HCT116 (cell line): Measurements from ENCODE around the gene PDGFA. TPM values are rescaled to one million over a fixed set of nuclear protein-coding genes. Genes with fewer than 3 reads are reported as not detected.

Experiments used
- ATAC-seq: fragments of 200-7000 bp; cut with Tn5 transposase; 2 replicates; pipeline ENCODE4 v1.9.1; 2020; ENCODE audit warnings: mild to moderate bottlenecking, moderate library complexity
- BruUV-seq: library from RNA; stranded (reverse); fragments of 400-500 nt; replicated peaks from 2 replicates; lab custom pipeline; 2021; lab: Mats Ljungman, UMichigan
- CTCF ChIA-PET: fragments of 300-600 bp; sonication (Branson Sonifier 250); formaldehyde crosslinking; loops from one replicate; lab custom pipeline; 2021; ENCODE audit warnings: antibody characterized with exemption; lab: Charles Lee
- POLR2A ChIA-PET: fragments of 300-600, 350-600 bp; sonication (Branson Sonifier 250); formaldehyde crosslinking; loops from one replicate; lab custom pipeline; 2021; ENCODE audit warnings: antibody characterized with exemption; lab: Charles Lee
- RAD21 ChIA-PET, 2 experiments: fragments of 300-600 bp; sonication (Branson Sonifier 250); formaldehyde crosslinking; loops; one replicate each; lab custom pipeline; 2023; ENCODE audit warnings: low total read pairs in 2 of 2; ENCODE audit not compliant: uncharacterized antibody in 2 of 2, unreplicated experiment in 2 of 2, low non-redundant PET in 1 of 2; lab: Charles Lee
- DNase-seq: peaks from one replicate; pipeline ENCODE4 v3.0.0-alpha.2; 2010; ENCODE audit warnings: low read depth, low spot score
- H2AFZ ChIP-seq: fragments of 200-600 bp; shearing (Covaris generic), sonication (generic); 2 replicates; pipeline ENCODE4 v1.6.1; 2017; ENCODE audit warnings: low read depth, mixed run types, mixed read lengths, antibody characterized with exemption, low read length; ENCODE audit not compliant: poor library complexity, severe bottlenecking
- H3K27ac ChIP-seq: 2 replicates; pipeline ENCODE4 v1.5.1; 2012; ENCODE audit warnings: low read depth, low read length
- H3K27me3 ChIP-seq: fragments of 200-600 bp; sonication (generic); 2 replicates; pipeline ENCODE4 v1.6.1; 2016; ENCODE audit warnings: mixed run types, low read length, mixed read lengths; ENCODE audit not compliant: insufficient read depth
- H3K36me3 ChIP-seq, 2 experiments: fragments of 200-500 bp in 1 of 2; fragments of 200-600 bp in 1 of 2; sonication (Bioruptor generic) in 1 of 2; sonication (generic) in 1 of 2; 2 replicates each; pipeline versions ENCODE4 v1.5.1 to v1.6.1; 2014 to 2016; ENCODE audit warnings: low read length in 2 of 2, inconsistent platforms in 1 of 2, mixed read lengths in 1 of 2, mixed run types in 1 of 2; ENCODE audit not compliant: insufficient read depth in 2 of 2, control insufficient read depth in 1 of 2
- H3K4me1 ChIP-seq, 2 experiments: fragments of 200-600 bp in 1 of 2; sonication (generic) in 1 of 2; 2 replicates each; pipeline versions ENCODE4 v1.5.1 to v1.6.1; 2012 to 2017; ENCODE audit warnings: low read length in 2 of 2, inconsistent platforms in 1 of 2, mild to moderate bottlenecking in 1 of 2, mixed read lengths in 1 of 2, mixed run types in 1 of 2, moderate library complexity in 1 of 2; ENCODE audit not compliant: insufficient read depth in 2 of 2, control insufficient read depth in 1 of 2
- H3K4me2 ChIP-seq: fragments of 200-600 bp; sonication (generic); 2 replicates; pipeline ENCODE4 v1.6.1; 2017; ENCODE audit warnings: mixed run types, low read length, mixed read lengths
- H3K4me3 ChIP-seq, 2 experiments: fragments of 200-600 bp in 1 of 2; sonication (generic) in 1 of 2; replicated peaks in 1 of 2; 2 replicates each; pipeline ENCODE4 v1.5.1; 2011 to 2016; ENCODE audit warnings: low read length in 2 of 2, control low read depth in 1 of 2, low read depth in 1 of 2, mild to moderate bottlenecking in 1 of 2, mixed read lengths in 1 of 2, mixed run types in 1 of 2
- H3K79me2 ChIP-seq: fragments of 200-600 bp; sonication (generic); 2 replicates; pipeline ENCODE4 v1.6.1; 2017; ENCODE audit warnings: mild to moderate bottlenecking, mixed run types, low read length, moderate library complexity, mixed read lengths; ENCODE audit not compliant: insufficient read depth
- H3K9ac ChIP-seq: fragments of 200-600 bp; sonication (generic); 2 replicates; pipeline ENCODE4 v1.6.1; 2016; ENCODE audit warnings: low read length, mixed read lengths
- H3K9me2 ChIP-seq: fragments of 200-600 bp; sonication (generic), shearing (Covaris generic); 2 replicates; pipeline ENCODE4 v1.6.1; 2017; ENCODE audit warnings: mixed run types, mild to moderate bottlenecking, moderate library complexity; ENCODE audit not compliant: insufficient read depth
- H3K9me3 ChIP-seq, 2 experiments: fragments of 200-500 bp in 1 of 2; fragments of 200-600 bp in 1 of 2; sonication (Bioruptor generic) in 1 of 2; sonication (generic) in 1 of 2; 2 replicates each; pipeline ENCODE4 v1.6.1; 2014 to 2017; ENCODE audit warnings: low read length in 2 of 2, mixed read lengths in 2 of 2, inconsistent platforms in 1 of 2, low read depth in 1 of 2, mild to moderate bottlenecking in 1 of 2, mixed run types in 1 of 2, moderate library complexity in 1 of 2; ENCODE audit not compliant: control insufficient read depth in 1 of 2, insufficient read depth in 1 of 2
- H4K20me1 ChIP-seq: fragments of 200-600 bp; sonication (generic), shearing (Covaris generic); 2 replicates; pipeline ENCODE4 v1.6.1; 2017; ENCODE audit warnings: mixed run types, mild to moderate bottlenecking, moderate library complexity; ENCODE audit not compliant: insufficient read depth
- CBX3 ChIP-seq: IDR thresholded peaks from 2 replicates; pipeline ENCODE4 v1.6.1; 2012; ENCODE audit warnings: low read depth
- EGR1 ChIP-seq: IDR thresholded peaks from 2 replicates; pipeline ENCODE4 v1.6.1; 2012; ENCODE audit warnings: low read depth
- EZH2 ChIP-seq: fragments of 200-600 bp; sonication (generic); IDR thresholded peaks from 2 replicates; pipeline ENCODE4 v1.6.1; 2017; ENCODE audit warnings: antibody characterized with exemption, mixed run types
- FOSL1 ChIP-seq: IDR thresholded peaks from 2 replicates; pipeline ENCODE4 v1.6.1; 2012; ENCODE audit warnings: low read depth
- JUND ChIP-seq: IDR thresholded peaks from 2 replicates; pipeline ENCODE4 v1.6.1; 2012
- POLR2A ChIP-seq: IDR thresholded peaks from 2 replicates; pipeline ENCODE4 v1.7.0; 2011; ENCODE audit warnings: borderline replicate concordance; ENCODE audit not compliant: insufficient read depth, insufficient read length; ENCODE audit errors: extremely low read depth
- RAD21 ChIP-seq: IDR thresholded peaks from 2 replicates; pipeline ENCODE4 v1.6.1; 2012; ENCODE audit warnings: low read depth, mild to moderate bottlenecking
- SIN3A ChIP-seq: IDR thresholded peaks from 2 replicates; pipeline ENCODE4 v1.6.1; 2012; ENCODE audit warnings: low read depth
- SRF ChIP-seq: IDR thresholded peaks from 2 replicates; pipeline ENCODE4 v1.6.1; 2012; ENCODE audit warnings: low read depth
- TCF7L2 ChIP-seq: IDR thresholded peaks from 2 replicates; pipeline ENCODE4 v1.7.0; 2011; ENCODE audit warnings: borderline replicate concordance, inconsistent platforms; ENCODE audit not compliant: insufficient read depth, insufficient read length; ENCODE audit errors: extremely low read depth
- ZFX ChIP-seq: fragments of 450-650 bp; IDR thresholded peaks from 2 replicates; pipeline ENCODE4 v1.6.1; 2017
- ZNF274 ChIP-seq: fragments of 200-500 bp; sonication (Bioruptor generic); IDR thresholded peaks from 2 replicates; pipeline ENCODE4 v1.6.1; 2014; ENCODE audit warnings: mild to moderate bottlenecking, low read depth, low read length, inconsistent platforms
- intact Hi-C: fragments of 100-400 bp; cut with micrococcal nuclease; formaldehyde crosslinking; loops from 2 replicates; pipeline ENCODE4 v1.10.0; 2022
- total RNA-seq: library from RNA; stranded (reverse); gene quantifications from one replicate; pipeline ENCODE4 v1.2.1, GENCODE V29; 2021; ENCODE audit not compliant: unreplicated experiment
- TF ChIP-seq, protein P1 (sequence below): IDR thresholded peaks from 2 replicates; pipeline ENCODE4 v1.6.1; 2011; ENCODE audit warnings: mild to moderate bottlenecking, low read length, moderate library complexity; ENCODE audit not compliant: insufficient replicate concordance; ENCODE audit errors: extremely low read depth
- TF ChIP-seq, protein P2 (sequence below): IDR thresholded peaks from 2 replicates; pipeline ENCODE4 v1.6.1; 2012
- TF ChIP-seq, protein P3 (sequence below): IDR thresholded peaks from 2 replicates; pipeline ENCODE4 v1.6.1; 2012

PDGFA gene
- total RNA-seq, 1 experiment from 2014 or later, result 44.7 TPM

DNA sequence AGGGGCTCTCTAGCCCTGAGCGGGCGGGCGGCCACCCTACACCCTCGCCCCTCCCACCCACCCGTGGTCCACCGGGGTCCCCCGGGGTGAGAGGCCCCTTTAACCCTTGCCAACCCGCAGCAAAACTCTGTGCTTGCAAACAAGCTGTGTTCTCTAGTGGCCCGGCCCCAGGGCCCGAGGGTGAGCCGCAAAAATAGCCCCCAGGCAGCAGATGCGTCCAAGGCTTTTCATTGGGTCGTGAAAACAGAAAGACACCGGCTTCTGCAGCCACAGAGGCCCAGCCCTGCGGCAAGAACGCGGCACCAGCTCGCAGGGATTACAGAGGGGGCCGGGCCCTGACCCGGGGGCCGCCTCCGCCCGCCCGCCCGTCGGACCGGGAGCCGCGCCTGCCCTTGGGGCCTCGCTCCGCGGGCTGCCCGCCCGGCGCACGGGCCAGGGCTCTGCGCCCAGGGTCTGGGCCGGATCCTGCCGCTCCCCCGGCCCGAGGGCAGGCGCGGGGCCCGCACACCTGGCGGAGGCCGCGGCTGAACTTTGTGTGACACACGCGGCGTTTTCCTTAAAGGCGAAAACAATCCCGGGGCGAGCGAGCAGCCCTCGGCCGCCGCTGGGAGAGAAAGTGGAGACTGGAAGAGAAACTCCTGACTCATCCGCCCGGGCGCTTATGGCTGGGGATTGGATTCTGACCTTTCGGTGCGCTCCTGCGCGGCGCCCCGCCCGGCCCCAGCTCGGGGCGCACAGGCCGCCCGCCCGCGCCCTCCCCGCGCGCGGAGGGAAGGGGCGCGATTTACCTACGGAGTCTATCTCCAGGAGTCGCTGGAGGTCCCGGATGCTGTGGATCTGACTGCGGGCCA, 2.8 kb downstream of the PDGFA start:
- Histone ChIP-seq H3K9ac (peak overlapping the region; percentile 77), H3K4me3 (peak overlapping the region; percentile 52 to 94), H3K79me2 (peaks cover 50% of the 10 kb centered on the region), H3K4me2 (peak overlapping the region; percentile 97), H3K27ac (peak overlapping the region; percentile 65), H2AFZ (no peak overlapping the region), H3K9me2 (no peaks in the 10 kb centered on the region), H3K9me3 (no peaks in the 10 kb centered on the region), H3K36me3 (no peaks in the 10 kb centered on the region; a peak in 1 of 4 replicates), H3K4me1 (peaks cover 15 to 47% of the 10 kb centered on the region in 2 experiments)
- BruUV-seq, result no TSS peak
- intact Hi-C loops, result loop anchor here (5.0 to 10.0 kb wide), 2 partner anchors 192 to 210 kb away; partner anchors contain the start of genes DNAAF5 and PRKAR1B
- RAD21 ChIA-PET, result no interaction called here
- no peak for DNase-seq
- CTCF ChIA-PET, result no interaction called here
- ATAC-seq, result peak; percentile 4; the same call in 1 of the 2 replicates
- POLR2A ChIA-PET, result no interaction called here
- TF ChIP-seq ZFX (peak; percentile 51), TCF7L2 (no peak)
- TF ChIP-seq, all 23 proteins: peak for 1
- Histone ChIP-seq H4K20me1 (no peaks in the 10 kb centered on the region), H3K27me3 (no peaks in the 10 kb centered on the region)

DNA sequence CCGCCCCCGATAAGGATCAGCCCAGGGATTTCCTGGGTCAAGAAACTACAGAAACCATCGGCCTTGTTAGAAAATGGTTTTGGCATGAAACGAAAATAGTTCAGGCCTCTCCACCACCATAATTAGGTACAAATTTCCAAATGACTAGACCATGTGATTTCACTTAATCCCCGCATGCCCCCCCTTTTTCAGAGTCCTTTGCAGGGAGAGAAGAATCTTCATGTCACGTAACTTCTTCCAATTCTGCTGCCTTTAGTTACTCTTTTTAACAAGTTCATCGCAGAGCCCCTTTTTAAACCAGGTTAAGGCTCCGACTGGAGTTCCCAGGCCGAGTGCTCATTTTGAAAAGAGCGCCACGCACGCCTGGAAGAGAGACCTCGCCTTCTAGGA, 3.4 kb downstream of the PDGFA start:
- ATAC-seq (no peak), DNase-seq (no peak)
- Histone ChIP-seq H3K27me3 (no peaks in the 10 kb centered on the region), H3K9me3 (no peaks in the 10 kb centered on the region), H3K4me3 (no peak overlapping the region), H3K79me2 (peaks cover 50% of the 10 kb centered on the region), H3K4me2 (peak overlapping the region; percentile 97; the same call in 1 of the 2 replicates), H3K9ac (no peak overlapping the region), H3K4me1 (peaks cover 10 to 40% of the 10 kb centered on the region in 2 experiments), H4K20me1 (no peaks in the 10 kb centered on the region), H3K27ac (no peak overlapping the region), H3K9me2 (no peaks in the 10 kb centered on the region), H3K36me3 (no peaks in the 10 kb centered on the region; a peak in 1 of 4 replicates), H2AFZ (no peak overlapping the region)
- ChIA-PET CTCF (no interaction called here), RAD21 (no interaction called here), POLR2A (no interaction called here)
- intact Hi-C loops, result loop anchor here (5.0 to 10.0 kb wide), 2 partner anchors 191 to 211 kb away; partner anchors contain the start of genes DNAAF5 and PRKAR1B
- TF ChIP-seq EGR1 (no peak), POLR2A (no peak), RAD21 (no peak), ZNF274 (no peak), SIN3A (no peak), JUND (no peak), SRF (no peak), EZH2 (no peak), FOSL1 (no peak), TCF7L2 (no peak), CBX3 (no peak)
- TF ChIP-seq, protein P1, sequence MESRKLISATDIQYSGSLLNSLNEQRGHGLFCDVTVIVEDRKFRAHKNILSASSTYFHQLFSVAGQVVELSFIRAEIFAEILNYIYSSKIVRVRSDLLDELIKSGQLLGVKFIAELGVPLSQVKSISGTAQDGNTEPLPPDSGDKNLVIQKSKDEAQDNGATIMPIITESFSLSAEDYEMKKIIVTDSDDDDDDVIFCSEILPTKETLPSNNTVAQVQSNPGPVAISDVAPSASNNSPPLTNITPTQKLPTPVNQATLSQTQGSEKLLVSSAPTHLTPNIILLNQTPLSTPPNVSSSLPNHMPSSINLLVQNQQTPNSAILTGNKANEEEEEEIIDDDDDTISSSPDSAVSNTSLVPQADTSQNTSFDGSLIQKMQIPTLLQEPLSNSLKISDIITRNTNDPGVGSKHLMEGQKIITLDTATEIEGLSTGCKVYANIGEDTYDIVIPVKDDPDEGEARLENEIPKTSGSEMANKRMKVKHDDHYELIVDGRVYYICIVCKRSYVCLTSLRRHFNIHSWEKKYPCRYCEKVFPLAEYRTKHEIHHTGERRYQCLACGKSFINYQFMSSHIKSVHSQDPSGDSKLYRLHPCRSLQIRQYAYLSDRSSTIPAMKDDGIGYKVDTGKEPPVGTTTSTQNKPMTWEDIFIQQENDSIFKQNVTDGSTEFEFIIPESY, result no peak
- TF ChIP-seq, protein P2, sequence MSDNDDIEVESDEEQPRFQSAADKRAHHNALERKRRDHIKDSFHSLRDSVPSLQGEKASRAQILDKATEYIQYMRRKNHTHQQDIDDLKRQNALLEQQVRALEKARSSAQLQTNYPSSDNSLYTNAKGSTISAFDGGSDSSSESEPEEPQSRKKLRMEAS, result no peak
- TF ChIP-seq, protein P3, sequence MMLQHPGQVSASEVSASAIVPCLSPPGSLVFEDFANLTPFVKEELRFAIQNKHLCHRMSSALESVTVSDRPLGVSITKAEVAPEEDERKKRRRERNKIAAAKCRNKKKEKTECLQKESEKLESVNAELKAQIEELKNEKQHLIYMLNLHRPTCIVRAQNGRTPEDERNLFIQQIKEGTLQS, result no peak
- no TSS peak for BruUV-seq
